ENCODE results near the gene CFAP65. TPM values are rescaled to one million over a fixed set of nuclear protein-coding genes. Genes with fewer than 3 reads are reported as not detected.

CFAP65 gene
- total and polyA plus RNA-seq, 2 of the 13 experiments (the other 11 are each of a cell fraction or from before 2014, with no cell fraction given): 0.05 TPM; not detected in 1

DNA sequence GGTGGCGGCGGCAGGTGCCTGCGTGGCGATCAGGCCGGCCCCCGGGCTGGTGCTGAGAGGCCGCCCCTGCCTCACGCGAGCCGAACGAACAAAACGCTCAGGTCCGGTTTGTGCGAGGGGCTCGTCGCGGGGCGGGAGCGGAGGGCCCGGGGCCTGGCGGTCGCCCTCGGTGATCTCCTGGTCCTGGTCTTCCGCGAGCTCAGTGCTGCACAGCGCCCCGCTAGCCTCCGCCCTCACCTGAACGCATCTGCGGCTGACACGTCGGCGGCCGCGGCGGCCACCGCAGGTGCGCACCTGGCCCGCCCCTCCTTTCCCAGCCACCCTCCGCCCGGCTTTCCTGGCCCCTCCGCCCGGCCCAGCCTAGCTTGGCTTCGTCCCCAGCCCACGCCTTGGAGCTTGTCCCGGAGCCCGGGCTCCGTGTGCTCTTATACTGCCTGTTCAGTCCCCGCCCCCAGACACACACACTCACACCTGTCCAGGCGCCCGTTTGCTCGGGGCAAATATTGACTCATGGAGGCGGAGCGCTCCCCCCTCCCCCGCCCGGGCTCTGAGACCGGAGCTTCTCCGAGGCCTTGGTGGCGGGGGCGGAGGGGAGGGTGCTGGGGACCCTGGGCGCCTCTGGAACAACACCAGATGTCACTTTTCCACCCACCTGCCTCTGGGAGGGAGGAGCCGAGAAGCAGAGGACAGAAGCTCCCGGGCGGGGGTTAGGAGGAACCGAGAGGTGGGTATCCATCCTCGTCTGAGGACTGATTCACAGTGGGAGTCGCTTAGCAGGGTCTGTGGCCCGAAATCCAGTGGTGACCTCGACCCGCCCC lies 39.5 kb downstream of the CFAP65 start (continued):
- no peak; the same call in 1 of the 2 replicates for TF ChIP-seq GLI4 (CRISPR knock-in tag; IDR thresholded peaks at IDR 0.05; ENCODE audit: borderline replicate concordance)
- TF ChIP-seq, protein P1, sequence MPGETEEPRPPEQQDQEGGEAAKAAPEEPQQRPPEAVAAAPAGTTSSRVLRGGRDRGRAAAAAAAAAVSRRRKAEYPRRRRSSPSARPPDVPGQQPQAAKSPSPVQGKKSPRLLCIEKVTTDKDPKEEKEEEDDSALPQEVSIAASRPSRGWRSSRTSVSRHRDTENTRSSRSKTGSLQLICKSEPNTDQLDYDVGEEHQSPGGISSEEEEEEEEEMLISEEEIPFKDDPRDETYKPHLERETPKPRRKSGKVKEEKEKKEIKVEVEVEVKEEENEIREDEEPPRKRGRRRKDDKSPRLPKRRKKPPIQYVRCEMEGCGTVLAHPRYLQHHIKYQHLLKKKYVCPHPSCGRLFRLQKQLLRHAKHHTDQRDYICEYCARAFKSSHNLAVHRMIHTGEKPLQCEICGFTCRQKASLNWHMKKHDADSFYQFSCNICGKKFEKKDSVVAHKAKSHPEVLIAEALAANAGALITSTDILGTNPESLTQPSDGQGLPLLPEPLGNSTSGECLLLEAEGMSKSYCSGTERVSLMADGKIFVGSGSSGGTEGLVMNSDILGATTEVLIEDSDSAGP (CRISPR knock-in tag; IDR thresholded peaks at IDR 0.05; ENCODE audit: borderline replicate concordance): 0 out of 2 replicates have a peak, but pooled peaks have one; percentile 33
- TF ChIP-seq FOXP1 (IDR thresholded peaks at IDR 0.05): no peak
- peak; percentile 84 for TF ChIP-seq FOXP1 (CRISPR knock-in tag; IDR thresholded peaks at IDR 0.05)
- peak in 1 of 2 experiments; percentile 79; a peak in 2 of 4 replicates for TF ChIP-seq EP300 (IDR thresholded peaks at IDR 0.05; ENCODE audit: low read depth in 2 of 2, low read length in 2 of 2)
- TF ChIP-seq EP300 (CRISPR knock-in tag; IDR thresholded peaks at IDR 0.05; ENCODE audit: borderline replicate concordance): peak; percentile 55; the same call in 1 of the 2 replicates
- TF ChIP-seq HDAC2 (CRISPR knock-in tag; IDR thresholded peaks at IDR 0.05): peak; percentile 84
- TF ChIP-seq CREM (IDR thresholded peaks at IDR 0.05): no peak; the same call in 1 of the 2 replicates
- TF ChIP-seq CREM (CRISPR knock-in tag; IDR thresholded peaks at IDR 0.05): no peak
- peak; percentile 93 for TF ChIP-seq PITX1 (CRISPR knock-in tag; IDR thresholded peaks at IDR 0.05)
- TF ChIP-seq, protein P2, sequence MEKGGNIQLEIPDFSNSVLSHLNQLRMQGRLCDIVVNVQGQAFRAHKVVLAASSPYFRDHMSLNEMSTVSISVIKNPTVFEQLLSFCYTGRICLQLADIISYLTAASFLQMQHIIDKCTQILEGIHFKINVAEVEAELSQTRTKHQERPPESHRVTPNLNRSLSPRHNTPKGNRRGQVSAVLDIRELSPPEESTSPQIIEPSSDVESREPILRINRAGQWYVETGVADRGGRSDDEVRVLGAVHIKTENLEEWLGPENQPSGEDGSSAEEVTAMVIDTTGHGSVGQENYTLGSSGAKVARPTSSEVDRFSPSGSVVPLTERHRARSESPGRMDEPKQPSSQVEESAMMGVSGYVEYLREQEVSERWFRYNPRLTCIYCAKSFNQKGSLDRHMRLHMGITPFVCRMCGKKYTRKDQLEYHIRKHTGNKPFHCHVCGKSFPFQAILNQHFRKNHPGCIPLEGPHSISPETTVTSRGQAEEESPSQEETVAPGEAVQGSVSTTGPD (CRISPR knock-in tag; IDR thresholded peaks at IDR 0.05): peak; percentile 73; the same call in 1 of the 2 replicates
- TF ChIP-seq ZNF768 (CRISPR knock-in tag; IDR thresholded peaks at IDR 0.05): peak; percentile 33; the same call in 1 of the 2 replicates
- 0 out of 2 replicates have a peak, but pooled peaks have one; percentile 87 for TF ChIP-seq ZNF780A (CRISPR knock-in tag; IDR thresholded peaks at IDR 0.05)
- no peak; the same call in 1 of the 2 replicates for TF ChIP-seq ZBTB8A (CRISPR knock-in tag; IDR thresholded peaks at IDR 0.05; ENCODE audit: borderline replicate concordance, low read depth)
- no peak for TF ChIP-seq ZNF569 (CRISPR knock-in tag; IDR thresholded peaks at IDR 0.05; ENCODE audit: borderline replicate concordance)
- TF ChIP-seq ZNF788 (CRISPR knock-in tag; IDR thresholded peaks at IDR 0.05; ENCODE audit: borderline replicate concordance): peak; percentile 23; the same call in 1 of the 2 replicates
- peak; percentile 15; the same call in 1 of the 2 replicates for TF ChIP-seq NFKB2 (CRISPR knock-in tag; IDR thresholded peaks at IDR 0.05; ENCODE audit: borderline replicate concordance)
- no peak for TF ChIP-seq MNT (IDR thresholded peaks at IDR 0.05)
- TF ChIP-seq, protein P3, sequence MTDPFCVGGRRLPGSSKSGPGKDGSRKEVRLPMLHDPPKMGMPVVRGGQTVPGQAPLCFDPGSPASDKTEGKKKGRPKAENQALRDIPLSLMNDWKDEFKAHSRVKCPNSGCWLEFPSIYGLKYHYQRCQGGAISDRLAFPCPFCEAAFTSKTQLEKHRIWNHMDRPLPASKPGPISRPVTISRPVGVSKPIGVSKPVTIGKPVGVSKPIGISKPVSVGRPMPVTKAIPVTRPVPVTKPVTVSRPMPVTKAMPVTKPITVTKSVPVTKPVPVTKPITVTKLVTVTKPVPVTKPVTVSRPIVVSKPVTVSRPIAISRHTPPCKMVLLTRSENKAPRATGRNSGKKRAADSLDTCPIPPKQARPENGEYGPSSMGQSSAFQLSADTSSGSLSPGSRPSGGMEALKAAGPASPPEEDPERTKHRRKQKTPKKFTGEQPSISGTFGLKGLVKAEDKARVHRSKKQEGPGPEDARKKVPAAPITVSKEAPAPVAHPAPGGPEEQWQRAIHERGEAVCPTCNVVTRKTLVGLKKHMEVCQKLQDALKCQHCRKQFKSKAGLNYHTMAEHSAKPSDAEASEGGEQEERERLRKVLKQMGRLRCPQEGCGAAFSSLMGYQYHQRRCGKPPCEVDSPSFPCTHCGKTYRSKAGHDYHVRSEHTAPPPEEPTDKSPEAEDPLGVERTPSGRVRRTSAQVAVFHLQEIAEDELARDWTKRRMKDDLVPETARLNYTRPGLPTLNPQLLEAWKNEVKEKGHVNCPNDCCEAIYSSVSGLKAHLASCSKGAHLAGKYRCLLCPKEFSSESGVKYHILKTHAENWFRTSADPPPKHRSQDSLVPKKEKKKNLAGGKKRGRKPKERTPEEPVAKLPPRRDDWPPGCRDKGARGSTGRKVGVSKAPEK (CRISPR knock-in tag; IDR thresholded peaks at IDR 0.05; ENCODE audit: borderline replicate concordance): peak; percentile 42; the same call in 1 of the 2 replicates
- no peak for TF ChIP-seq GABPA (IDR thresholded peaks at IDR 0.05; ENCODE audit: low read depth, low read length)
- TF ChIP-seq GABPA (CRISPR knock-in tag; IDR thresholded peaks at IDR 0.05; ENCODE audit: low read depth): no peak

All from HepG2 (cell line).